HepG2 (cell line): ENCODE measurements around the gene C20orf204. TPM values are rescaled to one million over a fixed set of nuclear protein-coding genes. Genes with fewer than 3 reads are reported as not detected.

ENCODE experiments used
- AGO2 ChIP-seq: fragments of 200-400 bp; formaldehyde crosslinking; optimal IDR thresholded peaks from 2 replicates; pipeline ENCODE3; 2017; ENCODE audit warnings: mild to moderate bottlenecking, low read depth, low read length, moderate library complexity
- ATRX ChIP-seq: sonication (generic); formaldehyde crosslinking; IDR thresholded peaks from 2 replicates; pipeline ENCODE4 v1.4.0; 2020; ENCODE audit warnings: missing genetic modification reagents, borderline replicate concordance
- CHD2 ChIP-seq: IDR thresholded peaks from 2 replicates; pipeline ENCODE4 v1.6.1; 2011; ENCODE audit warnings: low read depth, low read length, improper control_type of control experiment
- HHEX ChIP-seq: IDR thresholded peaks from 2 replicates; pipeline ENCODE4 v1.6.1; 2016; ENCODE audit warnings: control low read depth
- HMG20B ChIP-seq: conservative IDR thresholded peaks from 2 replicates; pipeline ENCODE4 v1.6.1; 2016; ENCODE audit warnings: missing genetic modification reagents, missing compliant biosample characterization
- POLR2AphosphoS5 ChIP-seq: IDR thresholded peaks from 2 replicates; pipeline ENCODE4 v1.6.1; 2012; ENCODE audit warnings: low read depth, low read length
- ZFX ChIP-seq: sonication (generic); formaldehyde crosslinking; IDR thresholded peaks from 2 replicates; pipeline ENCODE4 v1.4.0; 2020; ENCODE audit warnings: mild to moderate bottlenecking, low read depth, missing genetic modification reagents, moderate library complexity
- ZHX2 ChIP-seq, 2 experiments: sonication (generic) in 1 of 2; formaldehyde crosslinking in 1 of 2; IDR thresholded peaks; 2 replicates each; pipeline versions ENCODE4 v1.6.1 to v1.9.0; 2014 to 2022; ENCODE audit warnings: antibody characterized with exemption in 1 of 2, borderline replicate concordance in 1 of 2, inconsistent platforms in 1 of 2, low read depth in 1 of 2, missing genetic modification reagents in 1 of 2
- ZNF121 ChIP-seq: sonication (generic); formaldehyde crosslinking; IDR thresholded peaks from 2 replicates; pipeline ENCODE4 v1.5.0; 2020; ENCODE audit warnings: mild to moderate bottlenecking, missing genetic modification reagents
- ZNF235 ChIP-seq: sonication (generic); formaldehyde crosslinking; IDR thresholded peaks from 2 replicates; pipeline ENCODE4 v1.8.1; 2023; ENCODE audit warnings: mild to moderate bottlenecking, missing genetic modification reagents, borderline replicate concordance
- ZNF407 ChIP-seq: sonication (generic); formaldehyde crosslinking; IDR thresholded peaks from one replicate; pipeline ENCODE4 v1.5.1; 2020; ENCODE audit warnings: mild to moderate bottlenecking, missing genetic modification reagents; ENCODE audit errors: not compliant biosample characterization
- ZNF576 ChIP-seq: sonication (generic); formaldehyde crosslinking; IDR thresholded peaks from 2 replicates; pipeline ENCODE4 v1.4.0; 2020; ENCODE audit warnings: mild to moderate bottlenecking, missing genetic modification reagents
- ZNF713 ChIP-seq: sonication (generic); formaldehyde crosslinking; IDR thresholded peaks from 2 replicates; pipeline ENCODE4 v1.4.0; 2020; ENCODE audit warnings: mild to moderate bottlenecking, missing genetic modification reagents
- ZNF768 ChIP-seq: sonication (generic); formaldehyde crosslinking; IDR thresholded peaks from 2 replicates; pipeline ENCODE4 v1.4.0; 2020; ENCODE audit warnings: missing genetic modification reagents
- polyA plus RNA-seq, 8 experiments: library from polyadenylated mRNA; depleted of rRNA in 3 of 8; stranded (reverse) in 7 of 8; unstranded in 1 of 8; fragments of >200 nt; fragmentation: Illumina TruSeq in 4 of 8; extraction: Trizol in 4 of 8; gene quantifications; 2 replicates each; pipeline versions ENCODE4 v1.2.1 to v1.2.3, GENCODE V29; 2011 to 2016; ENCODE audit warnings: low read depth in 4 of 8, missing spikeins in 1 of 8, mixed read lengths in 1 of 8; ENCODE audit not compliant: insufficient read depth in 1 of 8
- total RNA-seq, 5 experiments: library from RNA; depleted of rRNA; stranded (reverse); fragments of >200 nt; fragmentation: Illumina TruSeq; extraction: Trizol; gene quantifications; 2 replicates each; pipeline ENCODE4 v1.2.3, GENCODE V29; 2016; ENCODE audit warnings: low read depth in 1 of 5

C20orf204 gene
- total and polyA plus RNA-seq, 2 of the 13 experiments (the other 11 are each of a cell fraction or from before 2014, with no cell fraction given), result 22.1 to 80.0 TPM

GRCh38 chr20:64052987-64053840, 17.2 kb downstream of the C20orf204 start (continued):
- TF ChIP-seq ZNF235 (CRISPR knock-in tag) (0 out of 2 replicates have a peak, but pooled peaks have one; percentile 75), AGO2 (peak; percentile 25), POLR2AphosphoS5 (peak; percentile 54; the same call in 1 of the 2 replicates), ATRX (CRISPR knock-in tag) (no peak), ZNF713 (CRISPR knock-in tag) (peak; percentile 89; the same call in 1 of the 2 replicates), ZHX2 (IDR thresholded peaks at IDR 0.05; ENCODE audit: low read depth) (peak; percentile 18; the same call in 1 of the 2 replicates), ZHX2 (CRISPR knock-in tag; IDR thresholded peaks at IDR 0.05; ENCODE audit: borderline replicate concordance) (no peak), HMG20B (CRISPR knock-in tag) (peak; percentile 59; the same call in 1 of the 2 replicates), ZNF576 (no peak), CHD2 (no peak), HHEX (CRISPR knock-in tag) (0 out of 2 replicates have a peak, but pooled peaks have one; percentile 11), ZFX (CRISPR knock-in tag) (peak; percentile 76), ZNF768 (no peak), ZNF121 (CRISPR knock-in tag) (no peak), ZNF407 (no peak)
